IPS-18a (cell line): ENCODE data around the gene TAS2R16.

Source experiments
- H3K27ac ChIP-seq: one replicate; pipeline ENCODE4 v1.5.1; 2013; ENCODE audit warnings: low read length
- H3K27me3 ChIP-seq: one replicate; pipeline ENCODE4 v1.6.1; 2013; ENCODE audit warnings: mild to moderate bottlenecking, low read length; ENCODE audit not compliant: control insufficient read depth, insufficient read depth
- H3K36me3 ChIP-seq: one replicate; pipeline ENCODE4 v1.6.1; 2013; ENCODE audit warnings: low read depth, low read length; ENCODE audit not compliant: control insufficient read depth
- H3K4me1 ChIP-seq: one replicate; pipeline ENCODE4 v1.6.1; 2013; ENCODE audit warnings: low read depth, low read length; ENCODE audit not compliant: control insufficient read depth
- H3K4me3 ChIP-seq: one replicate; pipeline ENCODE4 v1.5.1; 2013; ENCODE audit warnings: low read length
- H3K9ac ChIP-seq: one replicate; pipeline ENCODE4 v1.6.1; 2013; ENCODE audit warnings: mild to moderate bottlenecking, low read length, moderate library complexity
- H3K9me3 ChIP-seq: one replicate; pipeline ENCODE4 v1.6.1; 2013; ENCODE audit warnings: low read depth, low read length; ENCODE audit not compliant: control insufficient read depth

TAS2R16 gene, protein sequence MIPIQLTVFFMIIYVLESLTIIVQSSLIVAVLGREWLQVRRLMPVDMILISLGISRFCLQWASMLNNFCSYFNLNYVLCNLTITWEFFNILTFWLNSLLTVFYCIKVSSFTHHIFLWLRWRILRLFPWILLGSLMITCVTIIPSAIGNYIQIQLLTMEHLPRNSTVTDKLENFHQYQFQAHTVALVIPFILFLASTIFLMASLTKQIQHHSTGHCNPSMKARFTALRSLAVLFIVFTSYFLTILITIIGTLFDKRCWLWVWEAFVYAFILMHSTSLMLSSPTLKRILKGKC

DNA sequence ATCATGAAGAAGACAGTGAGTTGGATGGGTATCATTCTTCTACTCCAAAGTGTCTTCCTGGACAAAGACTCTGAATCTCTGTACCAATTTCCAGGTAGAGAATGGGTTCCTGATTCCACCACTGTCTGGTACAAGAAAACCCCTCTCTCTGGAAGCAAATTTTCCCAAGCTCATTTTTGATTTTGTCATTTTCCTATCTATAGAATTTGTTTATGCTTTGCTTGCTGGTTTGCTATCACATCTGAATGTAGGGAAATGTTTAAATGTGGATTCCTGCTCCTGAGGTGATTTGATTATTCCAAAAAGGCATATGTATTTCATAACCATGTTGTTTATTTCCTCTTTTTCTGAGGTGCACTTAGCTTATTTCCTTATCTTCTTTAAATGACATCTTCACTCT is at the start of gene TAS2R16:
Gene TAS2R16, minus strand, starts transcription at position 101 of the 400 bp plus-strand sequence. Its CDS starts 66 bp downstream, at position 35.
- H3K4me1 ChIP-seq = no peaks in the 10 kb centered on the region

DNA sequence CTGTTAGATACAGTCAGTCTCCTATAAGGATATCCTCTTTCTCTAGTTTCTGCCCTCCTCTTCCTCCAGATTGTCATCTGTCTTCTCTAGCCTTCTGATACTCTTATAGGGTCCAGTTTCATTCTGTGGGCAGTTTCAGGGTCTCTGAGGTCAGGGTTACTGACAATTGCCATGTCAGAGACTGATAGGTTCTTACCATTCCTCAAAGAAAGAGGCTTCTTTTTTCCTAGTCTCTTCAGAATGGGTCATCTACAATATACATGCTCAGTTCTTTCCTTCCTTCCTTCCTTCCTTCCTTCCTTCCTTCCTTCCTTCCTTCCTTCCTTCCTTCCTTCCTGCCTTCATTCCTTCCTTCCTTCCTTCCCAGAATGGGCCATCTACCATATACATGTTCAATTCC is 48.1 kb upstream of the TAS2R16 start:
- H3K36me3 ChIP-seq = no peaks in the 10 kb centered on the region
- H3K27me3 ChIP-seq = no peaks in the 10 kb centered on the region
- H3K9ac ChIP-seq = no peak overlapping the region
- H3K4me3 ChIP-seq = no peak overlapping the region
- no peak overlapping the region for H3K27ac ChIP-seq
- peaks cover 6% of the 10 kb centered on the region for H3K9me3 ChIP-seq
- H3K4me1 ChIP-seq = peaks cover 10% of the 10 kb centered on the region

More for the DNA sequence above, at the start of gene TAS2R16:
- H3K4me3 ChIP-seq = no peak within 1 kb of the TSS
- H3K36me3 ChIP-seq = no peaks in the 10 kb centered on the region
- no peaks in the 10 kb centered on the region for H3K27me3 ChIP-seq
- H3K9ac ChIP-seq = no peak within 1 kb of the TSS
- no peaks in the 10 kb centered on the region for H3K9me3 ChIP-seq
- no peak within 1 kb of the TSS for H3K27ac ChIP-seq

DNA sequence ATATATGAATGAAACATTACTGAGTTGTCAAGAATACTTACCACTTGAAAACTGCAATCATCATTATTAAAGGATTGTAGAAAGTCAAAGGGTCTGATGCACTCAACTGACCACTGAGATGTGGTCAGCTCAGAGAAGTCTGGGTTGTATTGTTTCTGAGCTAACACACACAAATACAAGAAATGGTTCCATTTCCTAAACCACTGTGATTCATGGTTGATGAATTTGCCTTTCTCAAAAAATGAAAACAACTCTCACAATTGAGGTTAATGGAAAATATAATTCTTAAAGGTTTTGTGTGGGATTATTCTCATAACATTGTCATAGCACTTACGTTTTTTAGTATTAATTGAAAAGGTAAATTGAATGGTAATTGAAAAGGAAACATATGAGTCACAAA is 45.6 kb upstream of the TAS2R16 start:
- no peaks in the 10 kb centered on the region for H3K36me3 ChIP-seq
- no peak overlapping the region for H3K27ac ChIP-seq
- H3K9ac ChIP-seq = no peak overlapping the region
- no peaks in the 10 kb centered on the region for H3K9me3 ChIP-seq
- peaks cover 10% of the 10 kb centered on the region for H3K4me1 ChIP-seq
- no peak overlapping the region for H3K4me3 ChIP-seq
- no peaks in the 10 kb centered on the region for H3K27me3 ChIP-seq

DNA sequence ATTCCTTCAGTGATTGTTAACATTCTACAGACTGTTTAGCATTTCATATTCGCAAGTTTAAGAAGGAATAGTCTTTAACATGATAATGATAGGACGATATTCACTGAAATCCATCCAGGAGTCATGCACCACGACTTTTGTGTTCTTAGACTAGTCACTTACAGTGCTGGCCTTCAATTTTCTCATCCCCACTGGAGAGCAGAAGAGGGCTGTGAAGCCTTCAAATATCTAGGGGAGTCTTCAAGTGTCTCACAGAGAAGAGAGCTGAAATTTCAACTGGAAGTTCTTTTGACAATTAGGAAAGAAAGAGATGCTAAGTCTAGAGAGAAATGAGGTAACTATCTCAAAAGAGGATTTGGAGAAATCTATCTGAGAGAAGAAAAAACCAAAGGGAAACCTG is 43.8 kb upstream of the TAS2R16 start:
- H3K4me1 ChIP-seq = peaks cover 10% of the 10 kb centered on the region
- no peaks in the 10 kb centered on the region for H3K27me3 ChIP-seq
- no peak overlapping the region for H3K27ac ChIP-seq
- no peaks in the 10 kb centered on the region for H3K36me3 ChIP-seq
- no peaks in the 10 kb centered on the region for H3K9me3 ChIP-seq
- no peak overlapping the region for H3K9ac ChIP-seq
- H3K4me3 ChIP-seq = no peak overlapping the region

DNA sequence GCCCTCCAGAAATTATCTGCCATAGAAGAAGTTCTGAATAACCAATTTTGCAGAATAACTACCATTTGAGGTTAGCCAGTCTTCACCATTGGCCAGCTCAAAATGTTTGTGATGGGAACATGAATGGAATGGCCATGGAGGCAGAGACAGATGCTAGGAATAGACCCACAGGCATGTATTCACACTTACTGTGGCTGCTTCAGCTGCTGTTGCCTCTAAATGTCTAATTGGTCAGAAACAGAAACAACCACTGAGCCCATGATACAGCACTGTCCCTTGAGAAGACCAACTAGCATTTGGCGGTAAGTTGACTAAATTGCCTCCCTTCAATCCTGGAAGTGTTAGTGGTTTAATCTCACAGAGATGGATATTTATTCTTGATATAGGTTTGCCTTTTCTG is 38.6 kb upstream of the TAS2R16 start:
- H3K36me3 ChIP-seq = no peaks in the 10 kb centered on the region
- no peaks in the 10 kb centered on the region for H3K27me3 ChIP-seq
- no peak overlapping the region for H3K27ac ChIP-seq
- peaks cover 4% of the 10 kb centered on the region for H3K4me1 ChIP-seq
- H3K9ac ChIP-seq = no peak overlapping the region
- H3K4me3 ChIP-seq = no peak overlapping the region
- H3K9me3 ChIP-seq = no peaks in the 10 kb centered on the region

DNA sequence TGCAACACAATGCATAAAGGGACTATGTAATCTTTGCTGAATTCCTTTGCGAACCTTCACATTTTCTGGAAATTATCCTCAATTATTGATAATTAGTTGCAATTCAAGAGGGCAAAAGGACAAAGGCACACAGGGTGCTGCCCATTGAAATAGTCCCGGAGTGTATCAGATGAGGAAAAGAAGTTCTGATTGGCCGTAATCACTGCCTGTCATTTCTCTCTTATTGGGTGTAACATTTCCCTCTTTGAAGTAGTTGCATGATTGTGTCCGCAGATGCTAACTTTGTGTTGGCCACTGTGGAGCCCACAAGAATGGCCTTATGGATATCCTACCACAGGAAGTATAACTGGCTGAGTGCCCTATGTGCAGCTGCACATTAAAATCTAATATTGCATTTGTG is 35.1 kb upstream of the TAS2R16 start:
- Histone ChIP-seq H3K36me3 (no peaks in the 10 kb centered on the region), H3K27me3 (no peaks in the 10 kb centered on the region), H3K9ac (no peak overlapping the region), H3K27ac (no peak overlapping the region), H3K9me3 (no peaks in the 10 kb centered on the region), H3K4me3 (no peak overlapping the region), H3K4me1 (no peaks in the 10 kb centered on the region)

DNA sequence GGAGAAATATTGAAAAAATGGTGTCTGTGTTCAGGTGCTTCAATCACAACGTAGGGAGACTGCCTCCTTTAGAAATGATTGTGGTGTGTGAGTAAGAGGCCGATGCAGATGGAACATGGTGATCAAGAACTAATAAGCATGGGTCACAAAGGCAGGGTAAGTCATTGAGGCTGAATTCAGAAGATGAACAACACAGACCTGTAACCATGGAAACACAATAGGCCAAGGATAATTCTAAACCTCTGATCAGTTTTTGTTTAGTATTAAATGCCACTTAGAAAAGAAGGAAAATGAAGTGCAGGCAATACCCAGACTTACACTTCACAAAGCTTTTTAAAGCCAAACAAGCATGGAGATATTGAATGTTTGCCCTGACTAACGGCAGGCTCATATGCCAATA is 32.8 kb upstream of the TAS2R16 start:
- H3K27me3 ChIP-seq = no peaks in the 10 kb centered on the region
- H3K9me3 ChIP-seq = no peaks in the 10 kb centered on the region
- no peaks in the 10 kb centered on the region for H3K4me1 ChIP-seq
- H3K36me3 ChIP-seq = no peaks in the 10 kb centered on the region
- H3K27ac ChIP-seq = no peak overlapping the region
- no peak overlapping the region for H3K4me3 ChIP-seq
- no peak overlapping the region for H3K9ac ChIP-seq

DNA sequence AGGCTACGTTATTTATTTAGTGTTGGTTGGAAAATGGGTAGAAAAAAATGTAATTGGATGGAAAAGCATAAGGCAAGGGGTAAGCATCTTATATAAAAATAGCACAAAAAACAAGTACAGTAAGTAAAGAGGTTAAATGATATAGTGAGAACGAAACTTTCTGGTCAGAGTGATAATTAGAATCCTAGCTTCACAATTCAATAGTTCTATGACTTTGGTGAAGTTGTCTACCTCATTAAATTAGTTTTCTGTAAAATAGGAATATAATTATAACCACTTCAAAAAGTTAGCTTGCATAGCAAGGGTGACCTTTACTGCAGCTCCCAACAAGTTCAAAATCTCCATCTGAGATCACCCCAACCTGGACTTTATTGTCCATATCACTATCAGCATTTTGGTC is 30.8 kb upstream of the TAS2R16 start:
- H3K27me3 ChIP-seq = no peaks in the 10 kb centered on the region
- no peaks in the 10 kb centered on the region for H3K36me3 ChIP-seq
- H3K9ac ChIP-seq = no peak overlapping the region
- H3K9me3 ChIP-seq = no peaks in the 10 kb centered on the region
- no peak overlapping the region for H3K27ac ChIP-seq
- no peaks in the 10 kb centered on the region for H3K4me1 ChIP-seq
- no peak overlapping the region for H3K4me3 ChIP-seq

DNA sequence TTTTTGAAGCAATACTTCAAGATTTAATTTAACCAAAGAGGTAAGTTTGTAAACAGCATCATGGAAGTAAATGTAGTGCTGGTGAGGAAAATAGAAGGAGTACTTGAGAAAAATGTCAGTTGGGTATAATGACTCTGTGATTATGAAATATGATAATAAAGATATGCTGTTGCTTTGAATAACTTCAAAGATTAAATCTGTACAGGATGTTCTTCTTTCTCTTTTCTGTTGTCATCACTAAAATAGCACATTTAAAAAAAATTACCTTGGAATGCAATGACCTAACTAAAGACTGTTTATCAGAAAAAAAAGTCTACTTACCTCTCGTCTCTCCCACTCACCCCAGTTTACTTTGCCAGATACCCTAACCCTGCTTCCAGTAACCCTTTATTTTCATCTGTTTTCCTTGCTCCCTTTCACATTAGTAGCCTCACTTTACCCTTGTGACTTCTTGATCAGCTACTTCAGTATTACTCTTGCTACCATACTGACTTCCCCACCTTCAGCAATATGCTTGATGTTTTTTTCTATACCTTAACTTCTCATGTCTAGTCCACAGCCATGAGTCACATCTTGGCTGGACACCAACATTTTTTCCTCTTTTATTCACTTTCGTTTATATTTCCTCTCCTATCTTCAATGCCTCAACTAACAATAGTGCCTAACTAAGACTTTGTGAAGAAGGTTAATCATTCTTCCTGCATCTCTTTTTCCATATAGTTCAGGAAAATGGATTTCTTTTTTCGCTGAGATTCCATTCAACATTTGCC is 29.7 kb upstream of the TAS2R16 start:
- Histone ChIP-seq H3K9ac (no peak overlapping the region), H3K9me3 (no peaks in the 10 kb centered on the region), H3K4me1 (no peaks in the 10 kb centered on the region), H3K36me3 (no peaks in the 10 kb centered on the region), H3K27me3 (no peaks in the 10 kb centered on the region), H3K27ac (no peak overlapping the region), H3K4me3 (no peak overlapping the region)

DNA sequence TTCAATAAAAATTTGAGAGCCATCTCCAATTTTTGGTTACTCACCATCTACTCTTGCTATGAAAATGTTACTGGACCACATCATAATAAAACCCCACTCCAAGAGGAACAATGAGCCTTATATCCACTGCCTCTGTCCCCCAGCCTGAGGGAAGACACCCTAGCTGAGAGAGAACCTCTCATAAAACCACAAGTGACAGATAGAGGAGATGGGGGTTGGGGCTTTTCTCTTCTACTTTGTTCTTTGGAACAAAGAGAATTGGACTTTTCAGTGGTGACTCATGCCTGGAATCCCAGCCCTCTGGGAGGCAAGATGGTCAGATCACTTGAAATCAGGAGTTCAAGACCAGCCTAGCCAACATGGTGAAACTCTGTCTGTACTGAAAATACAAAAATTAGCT is 27.6 kb upstream of the TAS2R16 start:
- no peaks in the 10 kb centered on the region for H3K27me3 ChIP-seq
- no peak overlapping the region for H3K27ac ChIP-seq
- H3K9ac ChIP-seq = no peak overlapping the region
- H3K9me3 ChIP-seq = no peaks in the 10 kb centered on the region
- H3K4me1 ChIP-seq = no peaks in the 10 kb centered on the region
- H3K4me3 ChIP-seq = no peak overlapping the region
- H3K36me3 ChIP-seq = no peaks in the 10 kb centered on the region

DNA sequence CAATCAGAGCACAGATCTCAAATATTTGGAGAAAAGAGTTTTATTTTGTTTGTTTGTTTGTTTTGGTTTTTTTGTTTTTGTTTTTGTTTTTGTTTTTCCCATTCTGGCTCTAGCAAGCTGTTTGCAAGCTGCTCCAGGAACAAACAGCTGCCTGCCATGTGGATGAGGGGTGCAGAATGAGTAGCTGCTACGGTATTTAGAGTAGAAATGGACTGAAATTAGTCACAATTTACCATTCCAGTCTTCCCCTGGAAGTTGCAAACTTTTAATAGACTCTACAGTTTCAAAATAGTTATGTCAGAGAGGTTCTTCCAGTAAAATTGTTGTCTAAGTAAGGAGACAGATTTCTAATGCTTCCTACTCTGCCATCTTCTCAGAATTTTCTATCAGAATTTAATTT is 27.1 kb upstream of the TAS2R16 start:
- no peaks in the 10 kb centered on the region for H3K27me3 ChIP-seq
- no peak overlapping the region for H3K27ac ChIP-seq
- no peaks in the 10 kb centered on the region for H3K9me3 ChIP-seq
- H3K4me1 ChIP-seq = no peaks in the 10 kb centered on the region
- no peak overlapping the region for H3K9ac ChIP-seq
- H3K36me3 ChIP-seq = no peaks in the 10 kb centered on the region
- H3K4me3 ChIP-seq = no peak overlapping the region

DNA sequence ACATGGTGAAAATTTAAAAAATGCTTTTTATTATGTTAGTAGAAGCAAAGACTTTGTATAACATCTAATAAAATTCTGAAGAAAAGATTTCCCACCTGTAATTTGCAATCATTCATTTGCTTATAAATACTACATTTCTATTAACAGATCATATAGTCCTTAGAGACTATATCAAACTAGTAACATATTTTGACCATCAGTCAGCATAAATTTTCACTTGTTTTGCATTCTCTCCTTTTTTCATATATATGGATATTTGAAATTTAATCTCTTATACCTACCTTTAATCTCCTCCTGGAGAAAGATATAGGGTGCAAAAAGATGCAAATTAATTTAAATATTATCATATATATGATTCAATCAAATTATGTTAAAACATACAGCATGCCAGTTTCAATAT is 16.9 kb upstream of the TAS2R16 start:
- no peak overlapping the region for H3K27ac ChIP-seq
- H3K9ac ChIP-seq = no peak overlapping the region
- no peaks in the 10 kb centered on the region for H3K27me3 ChIP-seq
- H3K36me3 ChIP-seq = no peaks in the 10 kb centered on the region
- no peak overlapping the region for H3K4me3 ChIP-seq
- H3K9me3 ChIP-seq = no peaks in the 10 kb centered on the region
- peaks cover 3% of the 10 kb centered on the region for H3K4me1 ChIP-seq
